SJCRH30 (cell line): ENCODE data around the gene ADGRG3. TPM values are rescaled to one million over a fixed set of nuclear protein-coding genes. Genes with fewer than 3 reads are reported as not detected.

Source experiments
- DNase-seq, 2 experiments: peaks; one replicate each; pipeline ENCODE4 v3.0.0-alpha.2; 2015 to 2020
- H3K27ac ChIP-seq: fragments of 250-450 bp; sonication (Bioruptor Pico); 2 replicates; pipeline ENCODE4 v1.5.1; 2020; ENCODE audit warnings: mild to moderate bottlenecking, moderate library complexity
- H3K27me3 ChIP-seq: fragments of 250-450 bp; sonication (Bioruptor Pico); 2 replicates; pipeline ENCODE4 v1.5.1; 2020; ENCODE audit warnings: mild to moderate bottlenecking, moderate library complexity
- H3K36me3 ChIP-seq: fragments of 250-450 bp; sonication (Bioruptor Pico); 2 replicates; pipeline ENCODE4 v1.5.1; 2020; ENCODE audit warnings: mild to moderate bottlenecking, moderate library complexity
- H3K4me1 ChIP-seq: fragments of 250-450 bp; sonication (Bioruptor Pico); 2 replicates; pipeline ENCODE4 v1.5.1; 2020; ENCODE audit warnings: mild to moderate bottlenecking, moderate library complexity
- H3K4me3 ChIP-seq: fragments of 250-450 bp; sonication (Bioruptor Pico); 2 replicates; pipeline ENCODE4 v1.5.1; 2020; ENCODE audit warnings: mild to moderate bottlenecking, moderate library complexity
- H3K9me3 ChIP-seq: fragments of 250-450 bp; sonication (Bioruptor Pico); replicated peaks from 2 replicates; pipeline ENCODE4 v1.5.1; 2020; ENCODE audit warnings: mild to moderate bottlenecking, moderate library complexity
- total RNA-seq: library from RNA; depleted of rRNA; stranded (reverse); fragments of >200 nt; shearing (Covaris generic); gene quantifications from 2 replicates; pipeline ENCODE4 v1.2.3, GENCODE V29; 2014

The ADGRG3 gene
- total RNA-seq, 1 experiment from 2014 or later: not detected

DNA sequence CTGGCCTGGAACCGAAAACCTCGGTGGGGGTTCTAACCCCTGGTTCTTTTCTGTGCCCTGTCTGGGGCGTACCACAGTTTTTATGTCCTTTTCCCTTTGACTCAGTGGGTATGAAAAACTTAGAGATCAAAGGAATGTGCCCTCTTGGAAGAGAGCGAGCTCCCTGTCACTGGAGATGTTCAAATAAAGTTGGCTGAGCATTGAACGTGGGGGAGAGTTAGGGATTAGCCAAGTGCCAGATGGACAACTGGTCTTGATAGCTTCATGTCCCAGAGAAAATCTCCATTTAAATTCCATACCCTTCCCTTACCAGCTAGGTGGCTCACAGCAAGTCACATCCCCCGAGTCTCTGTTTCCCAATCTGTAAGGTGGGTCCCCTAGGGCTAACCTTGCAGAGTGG, 30.1 kb upstream of the ADGRG3 start:
- DNase-seq: no peak
- H3K9me3 ChIP-seq: no peaks in the 10 kb centered on the region
- H3K27me3 ChIP-seq: peaks cover 55% of the 10 kb centered on the region
- peaks cover 5% of the 10 kb centered on the region for H3K4me1 ChIP-seq
- H3K4me3 ChIP-seq: no peak overlapping the region
- H3K27ac ChIP-seq: no peak overlapping the region
- H3K36me3 ChIP-seq: no peaks in the 10 kb centered on the region

DNA sequence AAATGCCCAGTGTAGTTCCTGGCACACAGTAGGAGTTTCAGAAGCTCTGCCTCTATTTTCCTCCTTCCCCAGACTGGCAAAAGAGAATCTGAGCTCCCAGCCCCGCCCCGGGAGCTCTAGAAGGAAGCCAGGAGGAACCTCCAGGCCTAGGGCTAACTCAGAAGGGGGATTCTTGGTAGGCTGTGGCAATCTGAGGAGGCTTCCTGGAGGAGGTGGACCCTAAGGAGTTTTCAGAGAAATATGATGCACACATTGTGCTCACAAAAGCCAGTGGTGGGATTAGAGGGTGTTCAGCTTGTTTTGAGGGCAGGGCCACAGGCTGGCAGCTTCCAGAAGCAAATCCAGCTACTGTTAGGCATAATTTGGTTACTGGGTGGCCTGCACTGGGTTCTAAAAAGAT, 29.7 kb upstream of the ADGRG3 start:
- Histone ChIP-seq H3K9me3 (no peaks in the 10 kb centered on the region), H3K36me3 (no peaks in the 10 kb centered on the region), H3K4me3 (no peak overlapping the region), H3K27ac (no peak overlapping the region), H3K27me3 (peaks cover 55% of the 10 kb centered on the region), H3K4me1 (peaks cover 5% of the 10 kb centered on the region)
- DNase-seq: no peak

GRCh38 chr16:57639172-57639887, 28.8 kb upstream of the ADGRG3 start:
- Histone ChIP-seq H3K9me3 (no peaks in the 10 kb centered on the region), H3K27me3 (peaks cover 49% of the 10 kb centered on the region), H3K27ac (no peak overlapping the region), H3K4me3 (no peak overlapping the region), H3K36me3 (no peaks in the 10 kb centered on the region), H3K4me1 (peaks cover 1% of the 10 kb centered on the region)
- peak; percentile 78 to 83 for DNase-seq

- Histone ChIP-seq H3K9me3 (no peaks in the 10 kb centered on the region), H3K27ac (no peak overlapping the region), H3K36me3 (no peaks in the 10 kb centered on the region), H3K4me3 (no peak overlapping the region), H3K4me1 (no peaks in the 10 kb centered on the region), H3K27me3 (peaks cover 44% of the 10 kb centered on the region)
- no peak for DNase-seq
Observed at GRCh38 chr16:57640185-57640584, 27.9 kb upstream of the ADGRG3 start.

DNA sequence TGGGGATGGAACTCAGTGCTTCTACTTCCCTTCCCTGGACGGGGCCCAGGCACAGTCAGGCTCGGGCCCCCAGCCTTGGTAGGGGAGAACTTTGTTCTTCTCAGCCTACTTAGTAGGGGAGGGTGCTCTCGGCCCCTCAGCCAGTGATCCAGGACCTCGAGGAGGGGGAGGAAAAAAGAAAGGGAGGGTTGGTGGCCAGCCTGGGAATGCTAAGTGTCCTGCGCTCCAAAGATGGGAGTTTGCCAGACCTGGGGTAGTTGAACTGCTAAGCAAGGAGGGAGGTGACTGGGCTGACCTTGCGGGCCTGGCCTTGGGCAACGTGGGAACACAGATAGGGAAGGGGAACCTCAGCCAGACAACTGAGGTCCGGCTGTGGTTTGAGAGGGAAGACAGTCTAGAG, 27.5 kb upstream of the ADGRG3 start:
- DNase-seq: no peak
- Histone ChIP-seq H3K9me3 (no peaks in the 10 kb centered on the region), H3K36me3 (no peaks in the 10 kb centered on the region), H3K4me3 (no peak overlapping the region), H3K4me1 (no peaks in the 10 kb centered on the region), H3K27ac (no peak overlapping the region), H3K27me3 (peaks cover 42% of the 10 kb centered on the region)

DNA sequence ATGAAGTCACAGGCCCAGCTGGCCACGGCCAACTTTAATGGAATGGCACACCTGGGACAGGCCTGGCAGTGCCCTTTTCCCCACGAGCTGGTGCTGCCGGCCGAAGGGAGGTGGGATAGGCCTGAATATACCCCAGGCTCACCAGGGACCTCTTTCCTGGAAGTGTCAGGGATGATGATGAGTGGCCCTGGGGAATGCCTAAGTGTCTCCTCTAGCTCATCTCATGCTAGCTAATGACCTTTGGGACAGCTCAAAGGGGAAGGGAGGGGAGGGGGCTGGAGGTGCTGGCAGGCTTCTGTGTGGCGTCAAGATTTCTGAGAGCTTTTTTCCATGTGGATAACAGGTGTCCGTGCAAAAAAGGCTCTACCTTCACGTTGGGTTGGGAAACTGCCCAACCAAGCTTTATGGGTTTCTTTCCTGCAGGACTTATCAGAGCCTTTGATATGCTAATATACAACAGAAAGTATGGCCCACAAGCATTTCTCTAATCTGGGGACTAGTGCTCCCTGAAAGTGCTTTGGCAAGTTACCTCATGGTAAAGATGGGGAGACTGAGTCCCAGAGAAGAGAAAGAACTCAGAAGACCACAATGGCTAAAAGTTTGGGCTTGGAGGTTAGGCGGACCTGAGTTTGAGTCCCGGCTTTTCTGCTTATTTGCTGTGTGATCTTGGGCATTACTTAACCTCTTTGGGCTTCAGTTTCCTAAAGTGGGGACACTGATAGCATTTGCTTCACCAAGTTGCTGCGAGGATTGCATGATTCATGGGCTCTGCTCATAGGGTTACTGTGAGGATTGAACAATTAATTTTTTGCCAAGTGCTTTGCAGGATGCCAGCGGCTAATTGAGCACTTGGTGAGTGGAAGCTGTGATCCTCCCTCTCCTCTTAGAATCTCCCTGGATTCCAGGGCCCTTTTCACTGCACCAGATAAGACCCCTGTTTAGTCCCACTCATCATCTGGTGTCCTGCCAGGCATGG, 25.7 kb upstream of the ADGRG3 start:
- Histone ChIP-seq H3K36me3 (no peaks in the 10 kb centered on the region), H3K4me3 (no peak overlapping the region), H3K9me3 (no peaks in the 10 kb centered on the region), H3K27me3 (peaks cover 32% of the 10 kb centered on the region), H3K27ac (no peak overlapping the region), H3K4me1 (no peaks in the 10 kb centered on the region)
- no peak for DNase-seq

- H3K9me3 ChIP-seq: no peaks in the 10 kb centered on the region
- H3K4me3 ChIP-seq: no peak overlapping the region
- no peaks in the 10 kb centered on the region for H3K4me1 ChIP-seq
- no peak for DNase-seq
- no peaks in the 10 kb centered on the region for H3K36me3 ChIP-seq
- H3K27ac ChIP-seq: no peak overlapping the region
- H3K27me3 ChIP-seq: peaks cover 28% of the 10 kb centered on the region
Observed at GRCh38 chr16:57643147-57643874, 24.8 kb upstream of the ADGRG3 start.

- H3K9me3 ChIP-seq: no peaks in the 10 kb centered on the region
- no peaks in the 10 kb centered on the region for H3K4me1 ChIP-seq
- no peak for DNase-seq
- H3K27me3 ChIP-seq: peaks cover 23% of the 10 kb centered on the region
- H3K36me3 ChIP-seq: no peaks in the 10 kb centered on the region
- no peak overlapping the region for H3K27ac ChIP-seq
- H3K4me3 ChIP-seq: no peak overlapping the region
Observed at GRCh38 chr16:57643910-57644309, 24.2 kb upstream of the ADGRG3 start.

DNA sequence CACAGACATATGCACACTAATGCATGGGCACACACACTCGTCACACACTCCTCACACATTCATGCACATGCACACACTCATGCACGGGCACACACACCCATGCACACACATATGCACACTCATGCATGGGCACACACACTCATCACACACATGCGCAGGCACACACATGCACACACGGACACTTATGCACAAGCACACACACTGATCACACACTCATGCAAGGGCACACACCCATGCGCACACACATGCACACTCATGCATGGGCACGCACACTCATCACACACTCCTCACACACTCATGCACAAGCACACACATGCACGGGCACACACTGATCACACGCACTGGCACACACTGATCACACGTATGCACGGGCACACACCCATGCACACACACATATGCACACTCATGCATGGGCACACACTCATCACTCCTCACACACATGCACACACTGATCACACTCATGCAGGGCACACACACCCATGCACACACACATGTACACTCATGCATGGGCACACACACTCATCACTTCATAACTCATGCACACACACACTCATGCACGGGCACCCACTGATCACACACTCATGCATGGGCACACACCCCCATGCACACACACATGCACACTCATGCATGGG, 23.6 kb upstream of the ADGRG3 start:
- Histone ChIP-seq H3K36me3 (no peaks in the 10 kb centered on the region), H3K4me1 (no peaks in the 10 kb centered on the region), H3K4me3 (no peak overlapping the region), H3K27me3 (peaks cover 17% of the 10 kb centered on the region), H3K9me3 (no peaks in the 10 kb centered on the region), H3K27ac (no peak overlapping the region)
- no peak for DNase-seq

DNA sequence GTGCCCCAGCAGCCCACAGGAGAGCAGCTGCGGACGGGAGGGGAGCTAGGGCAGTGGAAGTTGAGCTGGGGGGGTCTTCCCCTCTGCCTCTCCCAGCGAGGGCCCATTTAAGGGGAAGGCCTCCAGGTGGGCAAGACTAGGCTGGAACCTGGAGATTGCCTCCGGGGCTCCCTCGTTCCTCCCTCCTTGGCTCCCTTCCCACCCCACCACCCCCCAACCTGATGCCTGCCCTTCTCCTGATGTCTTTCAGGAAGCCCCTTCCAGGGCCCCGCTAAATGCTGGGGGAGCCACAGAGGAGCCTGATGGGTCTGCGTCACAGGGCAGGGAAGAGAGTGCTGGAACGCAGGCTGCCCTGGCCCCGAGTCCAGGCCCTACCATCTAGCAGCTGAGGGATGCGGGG, 22.9 kb upstream of the ADGRG3 start:
- H3K27ac ChIP-seq: no peak overlapping the region
- peaks cover 11% of the 10 kb centered on the region for H3K27me3 ChIP-seq
- H3K9me3 ChIP-seq: no peaks in the 10 kb centered on the region
- DNase-seq: no peak
- H3K4me3 ChIP-seq: no peak overlapping the region
- no peaks in the 10 kb centered on the region for H3K36me3 ChIP-seq
- no peaks in the 10 kb centered on the region for H3K4me1 ChIP-seq

GRCh38 chr16:57645691-57646387, 22.3 kb upstream of the ADGRG3 start:
- H3K4me1 ChIP-seq: no peaks in the 10 kb centered on the region
- no peaks in the 10 kb centered on the region for H3K36me3 ChIP-seq
- no peak overlapping the region for H3K27ac ChIP-seq
- no peak overlapping the region for H3K4me3 ChIP-seq
- no peaks in the 10 kb centered on the region for H3K9me3 ChIP-seq
- peaks cover 4% of the 10 kb centered on the region; the same call in 1 of the 2 replicates for H3K27me3 ChIP-seq
- DNase-seq: no peak

DNA sequence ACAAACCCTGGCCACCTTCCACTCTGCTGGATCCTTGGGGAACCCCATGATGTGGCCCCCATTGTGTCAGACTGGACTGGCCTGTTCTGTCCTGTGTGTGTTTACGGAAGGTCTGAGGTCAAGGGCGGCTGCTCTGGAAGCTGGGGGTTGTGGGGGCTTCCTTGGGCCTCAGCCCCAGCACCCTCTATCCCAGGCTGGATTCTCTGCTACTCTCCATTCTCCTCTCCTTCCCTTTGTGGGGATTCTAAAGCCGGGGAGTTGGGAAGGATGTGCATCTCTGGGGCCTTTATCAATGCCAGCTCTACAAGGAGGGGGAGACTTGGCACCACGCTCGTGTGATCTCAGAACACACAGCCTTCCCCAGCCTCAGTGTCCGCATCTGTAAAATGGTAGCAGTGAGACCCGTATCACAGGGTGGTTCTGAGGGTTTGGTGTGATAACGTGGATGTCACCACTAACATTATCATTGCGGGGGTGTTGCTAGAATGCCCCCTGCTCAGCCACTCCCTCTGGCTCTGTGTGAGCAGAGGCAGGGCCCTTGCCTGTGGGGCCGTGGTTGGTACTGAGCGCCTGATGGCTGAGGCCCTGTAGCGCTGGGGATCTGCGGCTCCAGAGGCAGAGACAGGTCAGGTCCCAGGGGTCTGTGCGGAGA, 21.6 kb upstream of the ADGRG3 start:
- no peaks in the 10 kb centered on the region for H3K9me3 ChIP-seq
- H3K36me3 ChIP-seq: no peaks in the 10 kb centered on the region
- no peaks in the 10 kb centered on the region for H3K27me3 ChIP-seq
- no peaks in the 10 kb centered on the region for H3K4me1 ChIP-seq
- no peak overlapping the region for H3K4me3 ChIP-seq
- no peak overlapping the region for H3K27ac ChIP-seq
- no peak for DNase-seq

- H3K36me3 ChIP-seq: no peaks in the 10 kb centered on the region
- H3K27me3 ChIP-seq: no peaks in the 10 kb centered on the region
- no peak overlapping the region for H3K27ac ChIP-seq
- H3K4me1 ChIP-seq: no peaks in the 10 kb centered on the region
- DNase-seq: no peak
- H3K9me3 ChIP-seq: no peaks in the 10 kb centered on the region
- no peak overlapping the region for H3K4me3 ChIP-seq
Observed at GRCh38 chr16:57647136-57647875, 20.8 kb upstream of the ADGRG3 start.
